ENCODE results near the gene GDF10. TPM values are rescaled to one million over a fixed set of nuclear protein-coding genes. Genes with fewer than 3 reads are reported as not detected.
A peak's percentile ranks its signal among the peaks of the same experiment; 100 is the strongest.

GDF10 gene
- total RNA-seq, 1 donor from 2014 or later: 0.67 TPM

DNA sequence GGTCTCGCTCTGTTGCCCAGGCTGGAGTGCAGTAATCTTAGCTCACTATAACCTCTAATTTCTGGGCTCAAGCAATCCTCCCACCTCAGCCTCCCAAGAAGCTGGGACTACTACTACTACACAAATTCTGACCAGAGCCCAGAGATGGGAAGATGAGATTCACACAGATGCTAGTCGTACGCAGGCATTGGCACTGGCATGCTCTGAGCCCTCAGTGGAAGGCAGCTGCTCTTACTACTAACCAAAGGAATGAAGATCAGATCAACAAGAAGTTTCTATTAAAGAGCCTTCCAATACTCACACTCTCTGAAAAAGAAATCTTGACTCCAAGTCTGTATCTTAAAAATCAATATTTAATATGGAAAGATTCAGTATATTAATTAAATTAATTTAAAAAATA, 32.9 kb downstream of the GDF10 start:
- Mint-ChIP-seq H3K27me3 (ENCODE audit: low read depth) (peaks cover 25% of the 10 kb centered on the region), H3K9me3 (ENCODE audit: low read depth) (no peaks in the 10 kb centered on the region), H3K4me3 (ENCODE audit: unreplicated experiment) (no peak overlapping the region), H3K4me1 (ENCODE audit: low read depth) (peaks cover 2% of the 10 kb centered on the region), H3K27ac (ENCODE audit: unreplicated experiment) (no peak overlapping the region), H3K36me3 (ENCODE audit: low read depth) (no peaks in the 10 kb centered on the region)
- TF ChIP-seq CTCF (IDR thresholded peaks at IDR 0.05): no peak
- no peak for DNase-seq (ENCODE audit: low spot score)

DNA sequence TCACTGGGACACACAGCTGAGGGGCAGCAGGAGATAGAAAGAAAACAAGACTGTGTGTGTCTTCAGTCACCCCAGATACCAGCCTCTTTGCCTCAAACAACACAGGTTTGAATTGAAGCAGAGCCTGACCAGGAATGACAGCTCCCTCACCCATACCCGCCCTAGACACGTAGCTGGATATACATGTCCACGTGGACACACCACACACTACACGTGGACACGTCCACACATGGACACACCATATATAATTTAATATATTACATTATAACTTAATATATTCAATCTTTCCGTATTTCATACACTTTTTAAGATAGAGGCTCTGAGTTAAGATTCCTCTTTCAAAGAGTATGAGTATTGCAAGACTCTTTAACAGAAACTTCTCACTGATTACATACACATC, 33.5 kb downstream of the GDF10 start:
- Mint-ChIP-seq H3K27me3 (ENCODE audit: low read depth) (peaks cover 25% of the 10 kb centered on the region), H3K4me3 (ENCODE audit: unreplicated experiment) (no peak overlapping the region), H3K27ac (ENCODE audit: unreplicated experiment) (no peak overlapping the region), H3K4me1 (ENCODE audit: low read depth) (peaks cover 2% of the 10 kb centered on the region), H3K36me3 (ENCODE audit: low read depth) (no peaks in the 10 kb centered on the region), H3K9me3 (ENCODE audit: low read depth) (no peaks in the 10 kb centered on the region)
- DNase-seq (ENCODE audit: low spot score): peak; percentile 26
- TF ChIP-seq CTCF (IDR thresholded peaks at IDR 0.05): no peak

DNA sequence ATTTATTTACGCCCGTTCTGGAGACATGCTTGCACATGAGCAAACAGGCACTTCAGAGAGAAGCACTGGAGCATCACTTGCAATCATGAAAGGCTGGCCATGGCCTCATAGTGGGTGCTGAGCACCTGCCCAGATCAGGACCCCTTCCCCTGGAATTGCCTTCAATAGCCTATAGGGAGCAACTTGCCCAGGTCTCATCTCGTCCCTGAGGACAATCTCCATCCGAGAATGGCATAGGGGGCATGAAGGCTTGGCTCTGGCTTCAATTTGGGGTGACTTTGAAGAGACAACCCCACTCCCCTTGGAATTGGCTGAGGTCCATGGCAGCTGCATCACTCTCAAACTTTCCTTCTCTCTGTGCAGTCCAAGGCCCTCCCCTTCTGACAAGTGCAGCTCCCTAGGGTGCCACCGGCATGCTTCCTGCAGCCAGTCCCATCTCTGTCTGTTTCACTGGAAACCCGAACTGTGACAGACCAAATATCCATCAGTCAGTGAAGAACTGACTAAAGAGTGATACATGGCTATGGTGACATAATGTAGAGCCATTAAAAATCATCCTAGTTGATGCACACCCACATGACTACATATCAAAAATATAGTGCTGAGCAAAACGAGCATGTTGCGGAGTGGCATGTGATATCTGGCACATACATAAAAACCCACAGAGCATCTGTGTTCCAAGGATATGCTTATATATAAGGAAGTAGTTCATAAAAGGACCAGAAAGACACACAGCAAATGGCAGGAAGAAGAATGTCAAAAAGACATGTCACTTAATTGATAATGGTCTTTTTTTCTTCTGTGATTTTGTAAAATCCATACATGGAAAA, 34.7 kb downstream of the GDF10 start:
- Mint-ChIP-seq H3K4me3 (ENCODE audit: unreplicated experiment) (no peak overlapping the region), H3K27me3 (ENCODE audit: low read depth) (peaks cover 27% of the 10 kb centered on the region)

DNA sequence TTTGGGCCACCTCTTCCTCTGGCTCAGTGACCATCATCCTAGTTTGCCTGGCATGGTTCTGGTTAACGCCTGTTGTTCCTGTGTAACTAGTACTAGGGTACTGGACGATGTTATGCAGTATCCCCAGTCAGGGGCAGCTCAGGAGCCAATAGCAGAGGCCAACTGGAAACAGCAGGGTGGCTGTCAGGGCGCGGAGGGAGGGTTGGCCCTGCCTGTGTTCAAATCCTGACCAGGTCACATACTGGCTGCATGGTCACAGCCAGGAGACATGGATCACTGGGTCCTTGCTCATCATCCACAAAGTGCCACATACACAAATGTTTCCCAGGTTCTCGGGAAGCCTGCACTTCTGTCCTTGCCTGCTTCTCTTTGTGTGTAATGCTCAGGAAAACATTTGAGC, 35.9 kb downstream of the GDF10 start:
- Mint-ChIP-seq H3K27me3 (ENCODE audit: low read depth) (peaks cover 34% of the 10 kb centered on the region), H3K9me3 (ENCODE audit: low read depth) (no peaks in the 10 kb centered on the region), H3K27ac (ENCODE audit: unreplicated experiment) (no peak overlapping the region), H3K36me3 (ENCODE audit: low read depth) (no peaks in the 10 kb centered on the region), H3K4me3 (ENCODE audit: unreplicated experiment) (no peak overlapping the region), H3K4me1 (ENCODE audit: low read depth) (no peaks in the 10 kb centered on the region)
- peak; percentile 42 for DNase-seq (ENCODE audit: low spot score)
- no peak for TF ChIP-seq CTCF (IDR thresholded peaks at IDR 0.05)

More for the DNA sequence above, 34.7 kb downstream of the GDF10 start:
- Mint-ChIP-seq H3K27ac (ENCODE audit: unreplicated experiment) (no peak overlapping the region), H3K4me1 (ENCODE audit: low read depth) (peaks cover 2% of the 10 kb centered on the region), H3K36me3 (ENCODE audit: low read depth) (no peaks in the 10 kb centered on the region), H3K9me3 (ENCODE audit: low read depth) (no peaks in the 10 kb centered on the region)
- DNase-seq (ENCODE audit: low spot score): peak; percentile 24
- TF ChIP-seq CTCF (IDR thresholded peaks at IDR 0.05): no peak

DNA sequence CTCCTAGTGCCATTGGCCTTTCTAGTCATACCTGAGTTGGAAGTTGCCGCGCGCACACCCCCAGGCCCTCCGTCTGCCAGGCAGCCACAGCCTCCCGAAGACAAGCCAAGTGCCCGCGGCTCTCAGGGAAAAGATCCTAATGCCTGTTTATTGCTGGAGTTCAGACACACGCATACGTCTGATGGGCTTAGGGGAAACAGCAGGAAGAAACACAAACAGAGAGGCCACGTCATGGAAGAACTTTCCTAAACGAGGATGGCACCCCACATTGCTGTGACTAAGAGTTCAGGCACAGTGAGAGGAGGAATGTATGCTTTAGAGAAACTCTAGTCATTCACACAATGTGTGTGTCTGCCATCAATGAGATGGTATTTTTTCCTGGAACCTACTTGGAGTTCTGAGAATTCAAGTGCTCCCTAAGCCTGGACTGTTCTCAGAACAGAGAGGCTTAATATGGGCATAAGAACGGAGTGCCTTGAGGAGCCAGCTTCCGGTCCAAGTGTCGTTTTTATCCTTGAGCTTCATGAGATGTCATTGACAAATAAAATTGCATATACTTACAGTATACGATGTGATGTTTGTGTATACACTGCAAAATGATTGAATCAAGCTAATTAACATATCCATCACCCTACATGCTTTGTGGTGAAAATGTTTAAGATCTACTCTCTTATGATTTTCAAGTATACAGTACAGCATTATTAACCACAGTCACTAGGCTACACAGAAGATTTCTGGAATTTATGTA, 36.6 kb downstream of the GDF10 start:
- Mint-ChIP-seq H3K4me3 (ENCODE audit: unreplicated experiment) (no peak overlapping the region), H3K9me3 (ENCODE audit: low read depth) (no peaks in the 10 kb centered on the region), H3K36me3 (ENCODE audit: low read depth) (no peaks in the 10 kb centered on the region), H3K4me1 (ENCODE audit: low read depth) (no peaks in the 10 kb centered on the region), H3K27me3 (ENCODE audit: low read depth) (peaks cover 34% of the 10 kb centered on the region), H3K27ac (ENCODE audit: unreplicated experiment) (no peak overlapping the region)
- TF ChIP-seq CTCF (IDR thresholded peaks at IDR 0.05): no peak
- peak; percentile 54 for DNase-seq (ENCODE audit: low spot score)

All from chondrocyte (in vitro differentiated cells).